NCI-H748 treated with DMSO at 0.1 percent for 48 hours (cell line): ENCODE measurements around the gene TOMM20.
"Not testable (repeated sequence)": the region's sequence is repeated elsewhere in the genome, so short reads cannot be mapped to it uniquely, and the experiment has no call there.

Experiments used
- DNase-seq: peaks from one replicate; lab custom pipeline; 2025; lab: John Stamatoyannopoulos, UW

TOMM20 gene

GRCh38 chr1:235102259-235102582, 26.4 kb downstream of the TOMM20 start:
- DNase-seq, result no peak

GRCh38 chr1:235101558-235102258, 26.9 kb downstream of the TOMM20 start:
- DNase-seq, result no peak

DNA sequence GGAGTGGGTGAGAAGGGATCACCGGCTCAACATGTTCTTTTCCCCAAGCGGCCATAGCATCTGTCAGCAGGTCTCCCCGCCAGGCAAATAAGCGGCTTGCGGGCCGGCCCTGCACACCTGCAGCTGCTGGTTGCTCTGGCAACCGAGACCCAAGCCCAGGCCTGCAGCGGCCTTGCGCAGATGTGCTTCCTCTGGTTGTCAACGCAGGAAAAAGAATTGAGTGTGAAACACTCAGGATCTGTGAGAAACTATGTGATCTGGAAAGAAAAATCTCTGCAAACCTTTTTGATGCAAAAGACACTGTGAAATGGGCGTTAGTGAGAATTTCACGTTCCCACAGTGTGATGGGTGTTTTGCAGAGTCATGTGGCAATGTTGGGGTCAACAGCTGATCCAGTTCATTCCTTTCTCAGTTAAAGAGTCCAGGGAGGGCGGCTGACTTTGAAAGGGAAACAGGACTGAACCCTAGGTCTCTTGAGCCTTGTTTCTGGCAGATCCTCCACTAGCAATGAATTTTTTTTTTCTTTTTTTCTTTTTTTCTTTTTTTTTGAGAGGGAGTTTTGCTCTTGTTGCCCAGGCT, 28.4 kb downstream of the TOMM20 start:
- no peak for DNase-seq

GRCh38 chr1:235098991-235099390, 29.6 kb downstream of the TOMM20 start:
- no peak for DNase-seq

GRCh38 chr1:235098547-235098946, 30.1 kb downstream of the TOMM20 start:
- no peak for DNase-seq

GRCh38 chr1:235097501-235097900, 31.1 kb downstream of the TOMM20 start:
- not testable (repeated sequence) for DNase-seq

- no peak for DNase-seq
Measured at GRCh38 chr1:235095938-235096562, 32.6 kb downstream of the TOMM20 start.

- DNase-seq, result peak; percentile 11
Measured at GRCh38 chr1:235093696-235094592, 34.7 kb downstream of the TOMM20 start.

GRCh38 chr1:235093013-235093695, 35.5 kb downstream of the TOMM20 start:
- no peak for DNase-seq

- DNase-seq, result not testable (repeated sequence)
Measured at GRCh38 chr1:235092415-235092814, 36.2 kb downstream of the TOMM20 start.

DNA sequence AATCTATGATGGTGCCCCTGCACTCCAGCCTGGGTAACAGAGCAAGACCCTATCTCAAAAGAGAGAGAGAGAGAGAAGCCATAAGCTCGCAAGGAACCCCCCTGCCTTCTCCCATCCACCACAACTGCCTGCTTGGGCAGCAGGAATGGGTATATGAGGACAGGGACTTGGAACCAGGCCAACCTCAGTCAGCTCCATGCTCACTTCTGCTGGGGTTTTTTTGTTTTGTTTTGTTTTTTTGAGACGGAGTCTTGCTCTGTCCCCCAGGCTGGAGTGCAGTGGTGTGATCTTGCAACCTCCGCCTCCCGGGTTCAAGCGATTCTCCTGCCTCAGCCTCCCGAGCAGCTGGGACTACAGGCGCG, 36.6 kb downstream of the TOMM20 start:
- DNase-seq, result not testable (repeated sequence)

- not testable (repeated sequence) for DNase-seq
Measured at GRCh38 chr1:235091319-235092044, 37.2 kb downstream of the TOMM20 start.

DNA sequence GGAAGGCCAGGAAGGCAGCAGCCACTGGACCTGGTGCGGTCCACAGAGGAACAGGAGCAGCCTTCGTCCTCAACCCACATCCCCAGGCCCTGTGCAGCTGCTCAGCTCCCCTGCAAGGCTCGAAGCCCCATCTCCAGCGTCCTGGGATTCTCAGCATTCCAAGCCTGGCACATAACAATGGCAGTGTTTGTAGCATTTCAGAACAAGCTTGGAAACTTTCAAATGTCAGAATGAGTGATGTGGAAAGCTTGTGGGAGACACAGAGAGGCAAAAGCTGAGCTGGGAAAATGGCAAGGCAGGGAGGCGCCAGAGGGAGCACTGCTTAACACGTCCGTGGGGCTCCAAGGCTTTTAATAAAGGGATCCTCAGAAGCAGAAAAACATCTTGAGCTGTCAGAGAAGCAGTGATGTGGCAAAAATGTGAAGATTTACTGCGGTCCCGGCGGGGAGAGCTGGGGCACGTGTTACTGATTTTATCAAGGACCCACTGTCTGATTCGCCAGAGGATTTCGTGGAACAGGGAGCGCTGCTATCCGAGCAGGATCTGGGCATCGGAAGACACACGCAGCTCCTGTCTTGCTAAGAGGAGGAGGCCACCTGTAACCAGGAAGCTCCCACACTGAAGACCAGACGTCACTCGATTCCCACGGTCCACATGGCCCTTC, 38.1 kb downstream of the TOMM20 start:
- DNase-seq, result no peak

- no peak for DNase-seq
Measured at GRCh38 chr1:235088907-235089306, 39.7 kb downstream of the TOMM20 start.

DNA sequence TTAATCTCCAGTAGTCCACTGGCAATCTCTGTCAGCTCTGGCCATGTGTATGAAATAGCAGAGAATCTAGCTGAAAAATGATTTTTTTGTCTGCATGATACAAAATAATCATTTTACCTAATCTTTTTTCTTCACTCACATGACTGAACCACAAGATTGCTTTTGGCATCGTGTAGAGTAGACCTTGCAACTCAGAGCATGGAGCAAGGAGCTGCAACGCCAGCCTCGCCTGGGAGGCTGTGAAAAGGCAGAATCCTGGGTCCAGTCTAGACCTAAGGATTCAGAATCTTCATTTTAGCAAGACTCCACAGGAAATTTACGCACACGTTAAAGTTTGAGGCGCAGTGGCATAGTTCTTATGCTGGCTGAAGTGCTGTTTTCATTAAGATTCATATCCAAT, 40.2 kb downstream of the TOMM20 start:
- DNase-seq, result no peak

DNA sequence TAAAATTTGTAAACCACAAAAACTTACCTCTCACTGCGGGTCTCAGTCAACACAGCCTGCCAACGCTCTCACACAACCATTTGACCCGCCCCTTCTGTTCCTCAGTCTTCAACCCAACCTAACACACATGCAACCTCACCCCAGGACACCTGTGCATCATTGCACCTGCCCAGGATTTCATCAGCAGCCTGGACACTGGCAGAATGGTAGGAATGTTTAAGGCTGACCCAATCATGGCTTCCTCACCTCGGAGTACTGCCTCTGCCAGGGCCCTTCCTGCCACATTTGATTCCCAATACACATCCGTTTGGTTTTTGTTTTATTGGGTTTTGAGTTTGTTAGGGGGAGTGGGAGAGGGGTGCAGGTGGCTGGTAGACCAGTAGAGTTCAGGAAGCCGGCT, 40.7 kb downstream of the TOMM20 start:
- DNase-seq, result no peak

DNA sequence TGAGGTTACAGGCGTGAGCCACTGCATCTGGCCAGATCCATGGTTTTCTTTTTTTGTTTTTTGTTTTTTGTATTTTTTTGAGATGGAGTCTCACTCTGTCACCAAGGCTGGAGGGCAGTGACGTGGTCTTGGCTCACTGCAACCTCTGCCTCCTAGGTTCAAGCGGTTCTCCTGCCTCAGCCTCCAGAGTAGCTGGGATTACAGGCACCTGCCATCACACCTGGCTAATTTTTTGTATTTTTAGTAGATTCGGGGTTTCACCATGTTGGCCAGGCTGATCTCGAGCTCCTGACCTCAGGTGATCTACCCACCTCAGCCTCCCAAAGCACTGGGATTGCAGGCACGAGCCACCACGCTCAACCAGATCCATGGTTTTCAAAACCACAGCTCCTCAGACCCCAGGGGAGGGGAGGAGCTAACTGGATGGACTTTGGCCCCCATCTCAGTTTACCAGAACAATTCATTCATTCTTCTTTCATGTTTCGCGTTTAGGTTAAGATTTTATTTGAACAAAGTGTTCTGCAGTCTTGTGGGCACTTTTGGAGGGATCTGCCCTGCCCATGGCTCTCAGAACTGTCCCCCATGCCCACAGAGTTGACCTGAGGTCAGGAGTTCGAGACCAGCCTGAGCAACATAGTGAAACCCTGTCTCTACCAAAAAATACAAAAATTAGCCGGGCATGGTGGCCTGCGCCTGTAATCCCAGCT, 43.1 kb downstream of the TOMM20 start:
- DNase-seq, result not testable (repeated sequence)

DNA sequence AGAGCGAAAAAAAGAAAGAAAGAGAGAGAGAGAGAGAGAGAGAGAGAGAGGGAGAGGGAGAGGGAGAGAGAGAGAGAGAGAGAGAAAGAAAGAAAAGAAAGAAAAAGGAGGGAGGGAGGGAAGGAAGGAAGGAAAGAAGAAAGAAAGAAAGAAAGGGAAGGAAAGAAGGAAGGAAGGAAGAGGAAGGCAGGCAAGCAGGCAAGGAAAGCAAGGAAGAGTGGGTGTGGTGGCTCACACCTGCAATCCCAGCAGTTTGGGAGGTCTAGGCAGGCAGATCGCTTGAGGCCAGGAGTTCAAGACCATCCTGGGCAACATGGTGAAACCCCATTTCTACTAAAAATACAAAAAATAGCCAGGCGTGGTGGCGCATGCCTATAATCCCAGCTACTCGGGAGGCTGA, 47.8 kb downstream of the TOMM20 start:
- not testable (repeated sequence) for DNase-seq

- DNase-seq, result not testable (repeated sequence)
Measured at GRCh38 chr1:235080297-235080657, 48.4 kb downstream of the TOMM20 start.
